NT2/D1 (cell line): ENCODE measurements around the gene ARL4D.

Experiments used
- SUZ12 ChIP-seq: IDR thresholded peaks from 2 replicates; pipeline ENCODE4 v1.6.1; 2011; ENCODE audit not compliant: insufficient read length, insufficient read depth; ENCODE audit errors: extremely low read depth
- YY1 ChIP-seq: IDR thresholded peaks from 2 replicates; pipeline ENCODE4 v1.6.1; 2011; ENCODE audit not compliant: insufficient read length, insufficient read depth
- ZNF274 ChIP-seq: IDR thresholded peaks from 2 replicates; pipeline ENCODE4 v1.6.1; 2011; ENCODE audit warnings: mild to moderate bottlenecking, low read depth, low read length

DNA sequence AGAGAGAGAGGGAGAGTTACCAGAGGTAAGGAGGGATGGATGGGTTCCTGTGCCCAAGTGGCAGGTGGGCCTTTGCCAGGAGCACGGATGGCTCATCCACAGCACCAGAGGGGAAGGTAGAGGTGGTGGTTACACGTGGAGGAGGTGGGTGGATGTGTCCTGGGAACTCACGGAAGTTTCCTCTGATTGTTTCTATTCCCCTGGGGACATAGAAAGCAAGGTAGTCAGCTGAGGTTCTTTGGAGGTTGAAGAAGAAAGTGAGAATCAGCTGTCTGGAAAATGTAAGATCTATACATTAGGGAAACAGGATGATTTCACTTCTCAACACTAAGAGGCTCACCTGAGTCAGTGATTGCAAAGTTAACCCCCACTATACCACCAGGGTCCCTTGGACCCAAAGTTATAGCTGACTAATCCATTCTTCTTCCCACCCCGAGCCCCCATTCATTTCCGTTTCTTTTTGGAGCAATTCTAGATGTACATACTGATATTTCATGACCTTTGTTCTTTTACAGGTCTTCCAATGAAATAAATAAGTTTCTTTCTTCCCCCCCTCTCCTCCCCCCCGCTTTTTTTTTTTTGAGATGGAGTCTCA lies 27.5 kb upstream of the ARL4D start:
- TF ChIP-seq YY1 (no peak), ZNF274 (no peak), SUZ12 (no peak)
